NCI-H69 (cell line): ENCODE results near the gene ONECUT1.

Experiments
- DNase-seq: peaks from one replicate; lab custom pipeline; 2025; lab: John Stamatoyannopoulos, UW

ONECUT1 gene

GRCh38 chr15:52731732-52732470 is 58.2 kb downstream of the ONECUT1 start:
- no peak for DNase-seq

- DNase-seq = no peak
Measured at GRCh38 chr15:52731004-52731403, 59.1 kb downstream of the ONECUT1 start.

- DNase-seq = no peak
Measured at GRCh38 chr15:52730594-52730993, 59.5 kb downstream of the ONECUT1 start.

GRCh38 chr15:52730173-52730572 is 60.0 kb downstream of the ONECUT1 start:
- peak; percentile 22 for DNase-seq

- DNase-seq = no peak
Measured at GRCh38 chr15:52728899-52729298, 61.2 kb downstream of the ONECUT1 start.

GRCh38 chr15:52727815-52728214 is 62.3 kb downstream of the ONECUT1 start:
- peak; percentile 26 for DNase-seq

- DNase-seq = no peak
Measured at GRCh38 chr15:52726195-52726594, 63.9 kb downstream of the ONECUT1 start.

- DNase-seq = no peak
Measured at GRCh38 chr15:52718551-52718950, 71.6 kb downstream of the ONECUT1 start.

- DNase-seq = no peak
Measured at GRCh38 chr15:52717924-52718323, 72.2 kb downstream of the ONECUT1 start.

GRCh38 chr15:52717481-52717880 is 72.7 kb downstream of the ONECUT1 start:
- no peak for DNase-seq

GRCh38 chr15:52716536-52716935 is 73.6 kb downstream of the ONECUT1 start:
- DNase-seq = no peak

- DNase-seq = no peak
Measured at GRCh38 chr15:52715411-52715810, 74.7 kb downstream of the ONECUT1 start.

- DNase-seq = no peak
Measured at GRCh38 chr15:52714968-52715367, 75.2 kb downstream of the ONECUT1 start.

GRCh38 chr15:52710708-52711389 is 79.3 kb downstream of the ONECUT1 start:
- no peak for DNase-seq

- peak; percentile 17 for DNase-seq
Measured at GRCh38 chr15:52710050-52710707, 80.0 kb downstream of the ONECUT1 start.

GRCh38 chr15:52709187-52709981 is 80.8 kb downstream of the ONECUT1 start:
- peak; percentile 92 for DNase-seq
